HG02610 (cell line): Measurements from ENCODE around the gene NDUFB5.

Experiments
- ATAC-seq: cut with Tn5 transposase; IDR thresholded peaks from one replicate; pipeline ENCODE4 v1.9.1; 2021; ENCODE audit warnings: mild to moderate bottlenecking, moderate library complexity; ENCODE audit not compliant: unreplicated experiment

The NDUFB5 gene

GRCh38 chr3:179673523-179673922 lies 68.9 kb downstream of the NDUFB5 start:
- ATAC-seq, result no peak

GRCh38 chr3:179676081-179676480 lies 71.5 kb downstream of the NDUFB5 start:
- ATAC-seq, result no peak
